ENCODE results near the gene RPL41. TPM values are rescaled to one million over a fixed set of nuclear protein-coding genes. Genes with fewer than 3 reads are reported as not detected.

Gene RPL41
- polyA plus RNA-seq, 1 of the 3 experiments (the other 2 are of a cell fraction) = 12,464 TPM

DNA sequence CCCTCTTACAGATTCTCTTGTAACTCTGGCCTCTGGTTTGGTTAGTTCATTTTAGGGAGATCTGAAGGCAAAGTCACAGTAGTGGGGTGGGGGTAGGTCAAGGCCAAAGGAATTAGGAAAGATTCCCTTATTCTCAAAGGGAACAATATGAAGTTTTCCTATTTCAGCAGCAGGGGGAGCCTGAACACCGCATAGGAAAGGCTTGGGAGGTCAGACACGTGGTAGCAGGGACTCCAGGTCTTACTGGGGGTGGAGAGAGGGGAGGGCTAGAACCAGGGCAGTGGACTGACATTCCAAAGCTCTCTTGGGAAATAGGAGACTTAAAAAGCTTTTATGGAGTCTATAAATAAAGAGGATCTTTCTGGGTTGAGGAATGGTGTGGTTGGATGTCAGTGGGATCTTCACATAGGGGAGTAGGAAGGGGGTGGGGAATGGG lies 2.9 kb downstream of the RPL41 start (continued):
- TF ChIP-seq FOSL2 (IDR thresholded peaks at IDR 0.05; ENCODE audit: borderline replicate concordance, low read depth) = no peak
- no peak for TF ChIP-seq TAF1 (IDR thresholded peaks at IDR 0.05; ENCODE audit: borderline replicate concordance, low read depth, low read length)
- TF ChIP-seq FOXM1 (IDR thresholded peaks at IDR 0.05; ENCODE audit: low read depth) = no peak
- TF ChIP-seq NRF1 (IDR thresholded peaks at IDR 0.05; ENCODE audit: low read depth, low read length) = no peak
- peak; percentile 86 for TF ChIP-seq RAD21 (IDR thresholded peaks at IDR 0.05; ENCODE audit: low read length)
- TF ChIP-seq SIN3A (IDR thresholded peaks at IDR 0.05; ENCODE audit: borderline replicate concordance, low read depth, low read length) = peak; percentile 75; the same call in 1 of the 2 replicates
- TF ChIP-seq NFIC (IDR thresholded peaks at IDR 0.05; ENCODE audit: borderline replicate concordance) = no peak
- TF ChIP-seq RXRA (IDR thresholded peaks at IDR 0.05; ENCODE audit: borderline replicate concordance, low read depth) = no peak
- TF ChIP-seq, protein P1, sequence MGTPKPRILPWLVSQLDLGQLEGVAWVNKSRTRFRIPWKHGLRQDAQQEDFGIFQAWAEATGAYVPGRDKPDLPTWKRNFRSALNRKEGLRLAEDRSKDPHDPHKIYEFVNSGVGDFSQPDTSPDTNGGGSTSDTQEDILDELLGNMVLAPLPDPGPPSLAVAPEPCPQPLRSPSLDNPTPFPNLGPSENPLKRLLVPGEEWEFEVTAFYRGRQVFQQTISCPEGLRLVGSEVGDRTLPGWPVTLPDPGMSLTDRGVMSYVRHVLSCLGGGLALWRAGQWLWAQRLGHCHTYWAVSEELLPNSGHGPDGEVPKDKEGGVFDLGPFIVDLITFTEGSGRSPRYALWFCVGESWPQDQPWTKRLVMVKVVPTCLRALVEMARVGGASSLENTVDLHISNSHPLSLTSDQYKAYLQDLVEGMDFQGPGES (IDR thresholded peaks at IDR 0.05; ENCODE audit: low read depth, low read length) = no peak
- TF ChIP-seq EP300 (IDR thresholded peaks at IDR 0.05; ENCODE audit: borderline replicate concordance in 1 of 2, low read depth in 1 of 2, low read length in 1 of 2) = no peak

DNA sequence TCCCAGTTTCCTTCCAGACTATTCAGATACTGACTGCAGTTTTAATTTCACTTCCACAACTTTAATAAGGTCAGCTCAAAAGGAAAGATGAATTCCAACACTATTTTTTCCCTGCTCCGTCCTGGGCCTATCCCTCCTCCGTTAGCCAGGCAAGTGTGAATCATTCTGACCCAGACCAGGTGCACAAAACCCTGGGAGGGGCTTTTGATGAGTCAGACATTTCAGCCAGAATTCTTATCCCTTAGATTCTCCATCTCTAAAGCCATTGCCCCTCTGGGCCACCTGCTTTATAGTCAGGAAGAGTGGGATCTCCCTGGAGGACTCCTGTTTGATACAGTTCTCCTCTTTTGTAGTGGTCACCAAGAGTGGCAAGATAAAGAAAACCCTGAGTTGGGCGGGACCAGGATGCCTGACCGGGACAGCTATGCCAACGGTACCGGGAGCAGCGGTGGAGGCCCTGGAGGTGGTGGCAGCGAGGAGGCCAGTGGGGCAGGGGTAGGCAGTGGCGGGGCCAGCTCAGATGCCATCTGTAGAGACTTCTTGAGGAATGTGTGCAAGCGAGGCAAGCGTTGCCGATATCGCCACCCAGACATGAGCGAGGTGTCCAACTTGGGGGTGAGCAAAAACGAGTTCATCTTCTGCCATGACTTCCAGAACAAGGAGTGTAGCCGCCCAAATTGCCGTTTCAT lies 3.9 kb downstream of the RPL41 start:
- H3K27me3 ChIP-seq (ENCODE audit: insufficient read depth) = no peaks in the 10 kb centered on the region
- no peaks in the 10 kb centered on the region for H3K9me2 ChIP-seq
- DNase-seq = no peak
- H3K79me2 ChIP-seq (ENCODE audit: insufficient read depth) = peaks cover 62% of the 10 kb centered on the region
- H3K4me2 ChIP-seq = 0 out of 2 replicates have a peak overlapping the region, but pooled peaks have one; percentile 93
- H3F3A ChIP-seq (replicated peaks; ENCODE audit: insufficient read depth) = peaks cover 31% of the 10 kb centered on the region
- CTCF ChIA-PET = interaction anchor here (0.6 to 16.0 kb wide), 18 partner anchors 8 to 138 kb away, joined by 3 to 272 read pairs (median 5); partner anchors contain the start of genes ANKRD52, ESYT1, MYL6 and MYL6B
- peak; percentile 21; the same call in 1 of the 2 replicates for TF ChIP-seq FOSL2 (IDR thresholded peaks at IDR 0.05; ENCODE audit: borderline replicate concordance, low read depth)
- TF ChIP-seq NFIC (IDR thresholded peaks at IDR 0.05; ENCODE audit: borderline replicate concordance) = no peak
- no peak overlapping the region for H3K9ac ChIP-seq
- H3K27ac ChIP-seq (ENCODE audit: low read depth in 2 of 2, low read length in 1 of 2) = peak overlapping the region in 1 of 2 experiments; percentile 42; a peak in 1 of 4 replicates
- no peak overlapping the region for H3K4me3 ChIP-seq (ENCODE audit: low read depth in 2 of 2, low read length in 1 of 2)
- H2AFZ ChIP-seq (ENCODE audit: low read depth) = no peak overlapping the region
- peaks cover 16 to 19% of the 10 kb centered on the region in 2 experiments; a peak in 3 of 4 replicates for H3K4me1 ChIP-seq (ENCODE audit: control insufficient read depth in 1 of 2, insufficient read depth in 2 of 2, low read depth in 1 of 2, low read length in 1 of 2)
- POLR2A ChIA-PET = interaction anchor here (1.0 to 1.5 kb wide), 4 partner anchors 8 to 70 kb away, joined by 3 to 5 read pairs (median 4); partner anchors contain the start of gene ESYT1
- H3K9me3 ChIP-seq = no peaks in the 10 kb centered on the region
- WGBS (ENCODE audit: low lambda C conversion rate) = 96% methylated on average over 17 of the region's 17 CpGs
- H4K20me1 ChIP-seq (ENCODE audit: insufficient read depth) = peaks cover 3% of the 10 kb centered on the region; the same call in 1 of the 2 replicates
- peaks cover 11 to 25% of the 10 kb centered on the region in 2 experiments for H3K36me3 ChIP-seq (replicated peaks in 1 of 2; ENCODE audit: control insufficient read depth in 1 of 2, insufficient read depth in 2 of 2, low read length in 1 of 2)

DNA sequence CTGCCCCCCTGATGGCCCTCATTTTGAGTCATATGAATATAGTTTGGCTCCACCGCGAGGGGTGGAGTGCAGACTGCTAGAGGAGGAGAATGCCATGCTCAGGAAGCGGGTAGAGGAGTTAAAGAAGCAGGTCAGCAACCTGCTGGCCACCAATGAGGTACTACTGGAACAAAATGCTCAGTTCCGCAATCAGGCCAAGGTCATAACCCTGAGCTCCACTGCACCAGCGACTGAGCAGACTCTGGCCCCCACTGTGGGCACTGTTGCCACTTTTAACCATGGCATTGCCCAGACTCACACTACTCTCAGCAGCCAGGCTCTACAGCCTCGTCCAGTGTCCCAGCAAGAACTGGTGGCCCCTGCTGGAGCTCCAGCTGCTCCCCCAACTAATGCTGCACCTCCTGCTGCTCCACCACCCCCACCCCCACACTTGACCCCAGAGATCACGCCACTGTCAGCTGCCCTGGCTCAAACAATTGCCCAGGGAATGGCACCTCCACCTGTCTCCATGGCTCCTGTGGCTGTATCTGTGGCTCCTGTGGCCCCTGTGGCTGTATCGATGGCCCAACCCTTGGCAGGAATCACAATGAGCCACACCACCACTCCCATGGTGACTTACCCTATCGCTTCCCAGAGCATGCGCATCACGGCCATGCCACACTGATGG lies 4.9 kb downstream of the RPL41 start:
- Histone ChIP-seq H3K27ac (ENCODE audit: low read depth in 2 of 2, low read length in 1 of 2) (no peak overlapping the region), H3K9ac (no peak overlapping the region), H3K9me3 (no peaks in the 10 kb centered on the region), H3K27me3 (ENCODE audit: insufficient read depth) (no peaks in the 10 kb centered on the region), H3K79me2 (ENCODE audit: insufficient read depth) (peaks cover 65% of the 10 kb centered on the region), H3K4me2 (no peak overlapping the region), H4K20me1 (ENCODE audit: insufficient read depth) (peaks cover 3% of the 10 kb centered on the region; the same call in 1 of the 2 replicates), H3K4me1 (ENCODE audit: control insufficient read depth in 1 of 2, insufficient read depth in 2 of 2, low read depth in 1 of 2, low read length in 1 of 2) (peaks cover 13 to 19% of the 10 kb centered on the region in 2 experiments), H2AFZ (ENCODE audit: low read depth) (no peak overlapping the region), H3K9me2 (no peaks in the 10 kb centered on the region), H3K36me3 (replicated peaks in 1 of 2; ENCODE audit: control insufficient read depth in 1 of 2, insufficient read depth in 2 of 2, low read length in 1 of 2) (peaks cover 14 to 25% of the 10 kb centered on the region in 2 experiments), H3K4me3 (ENCODE audit: low read depth in 2 of 2, low read length in 1 of 2) (no peak overlapping the region), H3F3A (replicated peaks; ENCODE audit: insufficient read depth) (peaks cover 39% of the 10 kb centered on the region)
- WGBS (ENCODE audit: low lambda C conversion rate) = 97% methylated on average over 10 of the region's 11 CpGs
- POLR2A ChIA-PET = interaction anchor here (0.6 kb wide), 1 partner anchor 26 kb away, joined by 3 read pairs; no protein-coding TSS in a partner anchor
- DNase-seq = no peak
- CTCF ChIA-PET = interaction anchor here (0.6 to 16.0 kb wide), 4 partner anchors 30 to 1012 kb away, joined by 3 to 272 read pairs (median 3); partner anchors contain the start of gene SMARCC2
- TF ChIP-seq, protein P2, sequence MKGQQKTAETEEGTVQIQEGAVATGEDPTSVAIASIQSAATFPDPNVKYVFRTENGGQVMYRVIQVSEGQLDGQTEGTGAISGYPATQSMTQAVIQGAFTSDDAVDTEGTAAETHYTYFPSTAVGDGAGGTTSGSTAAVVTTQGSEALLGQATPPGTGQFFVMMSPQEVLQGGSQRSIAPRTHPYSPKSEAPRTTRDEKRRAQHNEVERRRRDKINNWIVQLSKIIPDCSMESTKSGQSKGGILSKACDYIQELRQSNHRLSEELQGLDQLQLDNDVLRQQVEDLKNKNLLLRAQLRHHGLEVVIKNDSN (IDR thresholded peaks at IDR 0.05; ENCODE audit: borderline replicate concordance, low read depth) = no peak
- TF ChIP-seq, protein P3, sequence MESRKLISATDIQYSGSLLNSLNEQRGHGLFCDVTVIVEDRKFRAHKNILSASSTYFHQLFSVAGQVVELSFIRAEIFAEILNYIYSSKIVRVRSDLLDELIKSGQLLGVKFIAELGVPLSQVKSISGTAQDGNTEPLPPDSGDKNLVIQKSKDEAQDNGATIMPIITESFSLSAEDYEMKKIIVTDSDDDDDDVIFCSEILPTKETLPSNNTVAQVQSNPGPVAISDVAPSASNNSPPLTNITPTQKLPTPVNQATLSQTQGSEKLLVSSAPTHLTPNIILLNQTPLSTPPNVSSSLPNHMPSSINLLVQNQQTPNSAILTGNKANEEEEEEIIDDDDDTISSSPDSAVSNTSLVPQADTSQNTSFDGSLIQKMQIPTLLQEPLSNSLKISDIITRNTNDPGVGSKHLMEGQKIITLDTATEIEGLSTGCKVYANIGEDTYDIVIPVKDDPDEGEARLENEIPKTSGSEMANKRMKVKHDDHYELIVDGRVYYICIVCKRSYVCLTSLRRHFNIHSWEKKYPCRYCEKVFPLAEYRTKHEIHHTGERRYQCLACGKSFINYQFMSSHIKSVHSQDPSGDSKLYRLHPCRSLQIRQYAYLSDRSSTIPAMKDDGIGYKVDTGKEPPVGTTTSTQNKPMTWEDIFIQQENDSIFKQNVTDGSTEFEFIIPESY (IDR thresholded peaks at IDR 0.05; ENCODE audit: borderline replicate concordance, low read depth) = no peak
- TF ChIP-seq JUND (IDR thresholded peaks at IDR 0.05) = no peak
- no peak for TF ChIP-seq MXI1 (IDR thresholded peaks at IDR 0.05; ENCODE audit: low read depth, low read length)
- no peak for TF ChIP-seq TAF1 (IDR thresholded peaks at IDR 0.05; ENCODE audit: borderline replicate concordance, low read depth, low read length)
- TF ChIP-seq RXRA (IDR thresholded peaks at IDR 0.05; ENCODE audit: borderline replicate concordance, low read depth) = no peak
- no peak for TF ChIP-seq MEF2A (IDR thresholded peaks at IDR 0.05; ENCODE audit: borderline replicate concordance, low read depth)
- TF ChIP-seq RCOR1 (IDR thresholded peaks at IDR 0.05; ENCODE audit: low read length) = no peak
- no peak for TF ChIP-seq EZH2phosphoT487 (IDR thresholded peaks at IDR 0.05; ENCODE audit: borderline replicate concordance, low read depth)
- no peak for TF ChIP-seq GATA2 (CRISPR knock-in tag; IDR thresholded peaks at IDR 0.05)
